Astrocyte of the cerebellum (primary cell): Measurements from ENCODE around the gene AFF3.

ENCODE experiments used
- DNase-seq: peaks from one replicate; pipeline ENCODE4 v3.0.0-alpha.2; 2011; ENCODE audit warnings: low read depth
- H3K4me3 ChIP-seq: 2 replicates; pipeline ENCODE4 v1.5.1; 2011; ENCODE audit warnings: mild to moderate bottlenecking, low read depth, low read length, moderate library complexity
- CTCF ChIP-seq: IDR thresholded peaks from 2 replicates; pipeline ENCODE4 v1.5.1; 2012; ENCODE audit warnings: low read length, low read depth, moderate library complexity, mild to moderate bottlenecking; ENCODE audit errors: missing control alignments
- in situ Hi-C: cut with HindIII; loops from 2 replicates; pipeline ENCODE4 v1.10.0; 2017; ENCODE audit warnings: low sequenced_read_pairs

The AFF3 gene

DNA sequence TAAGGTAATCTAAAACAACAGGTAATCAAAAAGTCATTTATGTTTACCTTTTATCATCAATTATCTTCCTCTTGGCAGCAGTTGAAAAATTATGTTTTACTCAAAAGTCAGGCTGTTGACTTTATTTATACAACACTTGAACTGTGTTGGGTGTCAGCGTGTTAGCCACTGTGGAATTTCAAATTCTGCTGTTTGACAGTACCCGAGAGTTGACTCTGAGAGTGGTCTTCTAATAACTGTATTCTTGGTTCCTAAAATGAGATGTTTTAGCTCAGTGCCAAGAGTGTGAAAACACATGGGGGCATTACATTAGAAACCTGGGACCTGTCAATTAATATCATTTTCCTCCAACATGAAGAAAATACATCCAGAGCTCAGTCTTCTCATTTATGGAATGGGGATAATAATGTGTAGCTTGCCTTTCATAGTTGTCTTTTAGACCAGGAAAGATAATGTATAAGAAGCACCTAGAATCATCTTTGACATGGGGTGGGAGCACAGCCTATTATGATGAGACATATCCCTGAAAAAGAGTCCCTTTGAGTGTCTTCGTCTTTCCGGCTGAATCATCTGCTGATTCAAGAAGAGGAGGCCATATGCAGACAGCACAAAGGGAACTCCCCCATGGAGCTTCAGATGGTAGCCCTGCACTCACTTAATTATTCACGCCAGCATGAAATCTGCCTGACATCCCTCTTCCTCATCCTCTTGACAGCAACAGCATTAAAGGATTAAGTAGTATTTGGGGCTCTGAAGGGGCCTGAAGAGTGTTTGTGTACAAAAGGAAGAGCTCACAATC is 89.1 kb downstream of the AFF3 start:
- no peak for DNase-seq
- H3K4me3 ChIP-seq, result no peak overlapping the region
- in situ Hi-C loops, result no loop called here
- no peak for TF ChIP-seq CTCF

- TF ChIP-seq CTCF, result no peak
These were observed 89.7 kb downstream of the AFF3 start for GRCh38 chr2:100052650-100053049.

GRCh38 chr2:100051253-100051652 is 91.1 kb downstream of the AFF3 start:
- no peak for TF ChIP-seq CTCF
- DNase-seq, result no peak
- H3K4me3 ChIP-seq, result no peak overlapping the region
- in situ Hi-C loops, result no loop called here

More at GRCh38 chr2:100052650-100053049, 89.7 kb downstream of the AFF3 start:
- H3K4me3 ChIP-seq, result no peak overlapping the region
- no peak for DNase-seq
- in situ Hi-C loops, result no loop called here

GRCh38 chr2:100050685-100051084 is 91.7 kb downstream of the AFF3 start:
- no peak for DNase-seq
- TF ChIP-seq CTCF, result no peak

DNA sequence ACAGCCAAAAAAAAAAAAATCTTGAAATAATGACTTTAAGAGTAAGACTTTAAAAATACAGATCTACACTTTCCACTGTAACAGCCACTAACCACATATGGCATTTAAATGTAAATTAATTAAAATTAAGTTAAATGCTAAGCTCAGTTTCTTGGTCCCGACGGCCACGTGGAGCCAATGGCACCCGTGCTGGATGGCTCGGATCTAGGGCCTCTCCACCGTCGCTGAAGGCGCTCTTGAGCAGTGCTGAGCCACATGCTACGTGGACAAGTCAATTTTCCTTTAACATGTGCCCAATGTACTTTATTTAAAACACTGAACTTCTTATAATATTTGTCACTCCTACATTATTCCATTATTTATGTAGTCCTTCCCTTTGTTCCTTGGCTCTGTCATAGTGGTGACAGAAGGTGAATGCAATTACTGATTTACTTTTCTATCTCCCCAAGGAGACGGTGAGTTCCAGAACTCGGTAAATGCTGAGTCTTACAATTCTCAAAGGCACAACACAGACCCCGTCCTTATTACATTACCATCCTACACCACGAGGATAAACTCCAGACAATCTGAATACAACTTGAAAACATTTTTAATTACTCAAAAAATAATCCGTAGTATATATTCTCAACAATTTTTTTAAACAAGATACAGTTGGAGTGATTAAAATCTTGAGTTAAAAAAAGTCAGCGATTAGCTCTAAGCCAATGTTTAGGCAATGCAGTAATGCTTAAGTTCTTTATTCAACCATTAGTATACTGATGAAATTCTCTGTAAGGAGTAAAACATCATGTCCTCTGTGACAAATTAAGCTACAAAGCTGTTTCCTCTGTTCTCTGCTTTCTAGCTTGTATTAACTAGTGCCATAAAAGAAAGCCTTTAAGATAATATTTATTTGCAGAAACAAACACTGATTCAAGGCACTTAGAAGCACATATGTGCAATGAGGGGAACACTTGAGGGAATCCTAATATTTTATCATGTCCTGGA is 95.1 kb downstream of the AFF3 start:
- TF ChIP-seq CTCF, result no peak
- no peak for DNase-seq
- H3K4me3 ChIP-seq, result no peak overlapping the region
- in situ Hi-C loops, result no loop called here

More at GRCh38 chr2:100050685-100051084, 91.7 kb downstream of the AFF3 start:
- in situ Hi-C loops, result no loop called here
- H3K4me3 ChIP-seq, result no peak overlapping the region

DNA sequence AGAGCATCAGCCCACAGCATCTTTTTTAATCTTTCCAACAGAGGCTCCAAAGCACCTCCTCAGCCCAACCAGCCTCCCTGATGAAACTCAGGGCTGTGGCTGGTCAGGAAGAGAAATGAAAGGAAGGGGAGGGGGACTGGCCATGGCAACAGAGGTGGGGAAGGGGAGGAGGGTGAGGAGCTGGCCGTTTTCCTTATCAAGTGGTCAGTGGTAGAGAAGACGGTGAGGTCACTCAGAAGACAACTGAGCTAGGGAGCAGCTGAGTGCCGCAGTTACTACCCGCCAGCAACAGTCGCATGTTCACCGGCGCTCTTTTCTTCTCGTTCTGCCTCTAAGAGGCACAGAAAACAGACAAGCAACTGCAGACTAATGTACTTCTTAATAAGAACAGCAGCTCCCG is 97.4 kb downstream of the AFF3 start:
- DNase-seq, result no peak
- TF ChIP-seq CTCF, result no peak
- H3K4me3 ChIP-seq, result no peak overlapping the region
- in situ Hi-C loops, result no loop called here
